Measurements from ENCODE around the gene LAS1L.
"Not testable (repeated sequence)": the region's sequence is repeated elsewhere in the genome, so short reads cannot be mapped to it uniquely, and the experiment has no call there.

The LAS1L gene

GRCh38 chrX:65575022-65575421 is 40.4 kb upstream of the LAS1L start:
- TF ChIP-seq PKNOX1 (IDR thresholded peaks at IDR 0.05): no peak
- no peak for TF ChIP-seq TARDBP (IDR thresholded peaks at IDR 0.05)
- TF ChIP-seq SUZ12 (IDR thresholded peaks at IDR 0.05): no peak
- TF ChIP-seq FOXM1 (IDR thresholded peaks at IDR 0.05; ENCODE audit: borderline replicate concordance): no peak
- POLR2A ChIA-PET: no interaction called here
- CTCF ChIA-PET: no interaction called here
- DNase-seq (ENCODE audit: extremely low spot score): no peak

- TF ChIP-seq NFRKB (IDR thresholded peaks at IDR 0.05) (no peak), SP1 (IDR thresholded peaks at IDR 0.05) (no peak), CTBP1 (IDR thresholded peaks at IDR 0.05; ENCODE audit: borderline replicate concordance) (no peak), LEF1 (IDR thresholded peaks at IDR 0.05; ENCODE audit: borderline replicate concordance) (no peak), L3MBTL2 (conservative IDR thresholded peaks at IDR 0.05) (no peak), ZNF384 (IDR thresholded peaks at IDR 0.05) (no peak)
- ChIA-PET CTCF (no interaction called here), POLR2A (no interaction called here)
- no peak for DNase-seq (ENCODE audit: extremely low spot score)
These were observed 39.8 kb upstream of the LAS1L start for GRCh38 chrX:65574356-65574755.

GRCh38 chrX:65572971-65573370 is 38.4 kb upstream of the LAS1L start:
- CTCF ChIA-PET: no interaction called here
- POLR2A ChIA-PET: no interaction called here
- no peak for TF ChIP-seq ARNT (IDR thresholded peaks at IDR 0.05)
- no peak for TF ChIP-seq HDGF (IDR thresholded peaks at IDR 0.05; ENCODE audit: borderline replicate concordance)
- no peak for TF ChIP-seq TARDBP (IDR thresholded peaks at IDR 0.05)
- TF ChIP-seq BHLHE40 (IDR thresholded peaks at IDR 0.05; ENCODE audit: borderline replicate concordance): no peak
- no peak for TF ChIP-seq ELF4 (IDR thresholded peaks at IDR 0.05)
- TF ChIP-seq SP1 (IDR thresholded peaks at IDR 0.05): no peak
- TF ChIP-seq ZNF384 (IDR thresholded peaks at IDR 0.05): no peak
- no peak for TF ChIP-seq CTBP1 (IDR thresholded peaks at IDR 0.05; ENCODE audit: borderline replicate concordance)
- TF ChIP-seq L3MBTL2 (conservative IDR thresholded peaks at IDR 0.05): no peak
- no peak for DNase-seq (ENCODE audit: extremely low spot score)

DNA sequence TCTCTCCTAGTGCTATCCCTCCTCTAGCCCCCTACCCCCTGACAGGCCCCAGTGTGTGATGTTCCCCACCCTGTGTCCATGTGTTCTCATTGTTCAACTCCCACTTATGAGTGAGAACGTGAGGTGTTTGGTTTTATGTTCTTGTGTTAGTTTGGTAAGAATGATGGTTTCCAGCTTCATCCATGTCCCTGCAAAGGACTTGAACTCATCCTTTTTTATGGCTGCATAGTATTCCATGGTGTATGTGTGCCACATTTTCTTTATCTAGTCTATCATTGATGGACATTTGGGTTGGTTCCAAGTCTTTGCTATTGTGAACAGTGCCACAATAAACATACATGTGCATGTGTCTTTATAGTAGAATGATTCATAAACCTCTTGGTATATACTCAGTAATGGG is 28.3 kb upstream of the LAS1L start:
- CTCF ChIA-PET; DNase-seq (ENCODE audit: extremely low spot score); POLR2A ChIA-PET: not testable (repeated sequence)

DNA sequence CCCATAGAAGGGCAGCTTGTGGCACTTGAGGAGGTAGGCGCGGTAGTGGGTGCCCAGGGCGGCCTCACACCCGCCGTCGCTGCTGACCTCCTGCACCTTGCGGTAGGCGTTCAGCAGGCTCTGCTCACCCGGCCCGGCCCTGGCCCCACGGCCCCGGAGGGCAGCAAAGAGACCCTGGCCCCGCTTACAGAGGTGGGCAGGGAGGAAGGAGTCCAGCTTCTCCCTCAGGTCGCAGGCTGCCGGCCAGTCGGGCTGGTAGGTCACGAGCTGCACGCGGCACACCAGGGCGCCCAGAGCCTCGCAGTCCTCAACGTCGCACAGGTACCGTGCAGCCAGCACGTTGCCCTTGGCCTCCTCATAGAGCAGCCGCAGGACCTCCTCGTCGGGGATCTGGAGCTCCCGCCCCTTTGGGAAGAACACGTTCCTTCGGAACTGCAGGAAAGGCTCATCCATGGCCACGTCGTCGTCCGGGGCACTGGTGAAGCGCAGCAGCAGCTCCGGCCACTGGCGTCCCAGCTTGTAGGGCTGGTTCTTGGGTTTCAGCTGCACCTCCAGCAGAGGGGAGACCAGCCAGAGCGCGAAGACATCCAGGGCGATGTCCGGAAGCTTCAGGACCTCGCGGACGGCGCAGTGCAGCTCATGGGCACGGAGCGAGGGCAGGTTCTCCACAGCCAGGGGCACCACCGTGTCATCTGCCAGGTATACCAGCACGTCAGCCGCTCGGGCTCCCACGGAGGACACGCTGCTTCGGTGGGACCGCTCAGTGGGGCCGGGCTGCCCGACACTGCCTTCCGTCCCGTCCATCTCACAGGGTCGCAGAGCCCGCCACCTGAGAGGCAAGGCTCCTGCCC is 17.1 kb upstream of the LAS1L start:
- CTCF ChIA-PET: no interaction called here
- POLR2A ChIA-PET: no interaction called here
- TF ChIP-seq CTBP1 (IDR thresholded peaks at IDR 0.05; ENCODE audit: borderline replicate concordance) (no peak), FOXM1 (IDR thresholded peaks at IDR 0.05; ENCODE audit: borderline replicate concordance) (no peak), FOXK2 (IDR thresholded peaks at IDR 0.05) (no peak), FOXA1 (IDR thresholded peaks at IDR 0.05) (no peak), ARNT (IDR thresholded peaks at IDR 0.05) (no peak), L3MBTL2 (conservative IDR thresholded peaks at IDR 0.05) (no peak)
- DNase-seq (ENCODE audit: extremely low spot score): no peak

- TF ChIP-seq ELF4 (IDR thresholded peaks at IDR 0.05): no peak
- no peak for TF ChIP-seq CTBP1 (IDR thresholded peaks at IDR 0.05; ENCODE audit: borderline replicate concordance)
- no peak for TF ChIP-seq HDGF (IDR thresholded peaks at IDR 0.05; ENCODE audit: borderline replicate concordance)
- no peak for TF ChIP-seq SUZ12 (IDR thresholded peaks at IDR 0.05)
- no peak for TF ChIP-seq ARNT (IDR thresholded peaks at IDR 0.05)
- TF ChIP-seq L3MBTL2 (conservative IDR thresholded peaks at IDR 0.05): no peak
- no peak for TF ChIP-seq LEF1 (IDR thresholded peaks at IDR 0.05; ENCODE audit: borderline replicate concordance)
- no peak for TF ChIP-seq ZNF384 (IDR thresholded peaks at IDR 0.05)
- no peak for TF ChIP-seq FOXA1 (IDR thresholded peaks at IDR 0.05)
- no peak for TF ChIP-seq PKNOX1 (IDR thresholded peaks at IDR 0.05)
- no peak for TF ChIP-seq BHLHE40 (IDR thresholded peaks at IDR 0.05; ENCODE audit: borderline replicate concordance)
- TF ChIP-seq FOXK2 (IDR thresholded peaks at IDR 0.05): no peak
- TF ChIP-seq NFRKB (IDR thresholded peaks at IDR 0.05): no peak
- TF ChIP-seq SP1 (IDR thresholded peaks at IDR 0.05): no peak
- TF ChIP-seq TARDBP (IDR thresholded peaks at IDR 0.05): no peak
- no peak for TF ChIP-seq FOXM1 (IDR thresholded peaks at IDR 0.05; ENCODE audit: borderline replicate concordance)
These were observed 16.5 kb upstream of the LAS1L start for GRCh38 chrX:65551086-65551485.

DNA sequence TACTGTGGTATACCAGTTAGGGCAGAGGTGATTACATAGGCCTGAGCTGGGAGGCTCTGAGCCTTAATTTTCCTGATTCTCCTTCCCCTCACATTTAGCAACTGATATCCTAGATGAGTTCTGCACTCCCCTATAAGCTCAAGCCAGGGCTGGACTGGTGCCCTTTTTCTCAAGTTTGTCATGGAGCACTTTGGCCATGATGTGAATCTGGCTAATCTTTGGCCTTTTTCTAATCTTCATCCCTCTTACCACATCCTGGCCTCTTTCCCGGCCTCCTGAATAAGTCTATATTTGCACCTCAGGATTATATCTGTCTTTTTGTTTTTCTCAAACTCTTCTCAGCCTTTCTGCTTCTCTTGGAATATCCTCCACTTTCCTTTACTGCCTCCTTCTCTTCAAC is 10.9 kb upstream of the LAS1L start:
- no peak for DNase-seq (ENCODE audit: extremely low spot score)
- ChIA-PET CTCF (no interaction called here), POLR2A (interaction anchor here (0.6 kb wide), 1 partner anchor 11 kb away, joined by 3 read pairs; the partner anchor contains the start of gene LAS1L)
- TF ChIP-seq ELF4 (IDR thresholded peaks at IDR 0.05): no peak
- TF ChIP-seq FOXK2 (IDR thresholded peaks at IDR 0.05): no peak
- no peak for TF ChIP-seq LEF1 (IDR thresholded peaks at IDR 0.05; ENCODE audit: borderline replicate concordance)
- TF ChIP-seq L3MBTL2 (conservative IDR thresholded peaks at IDR 0.05): no peak
- no peak for TF ChIP-seq HDGF (IDR thresholded peaks at IDR 0.05; ENCODE audit: borderline replicate concordance)
- TF ChIP-seq SP1 (IDR thresholded peaks at IDR 0.05): no peak
- TF ChIP-seq NFRKB (IDR thresholded peaks at IDR 0.05): no peak
- TF ChIP-seq CTBP1 (IDR thresholded peaks at IDR 0.05; ENCODE audit: borderline replicate concordance): no peak
- TF ChIP-seq TARDBP (IDR thresholded peaks at IDR 0.05): no peak
- no peak for TF ChIP-seq ARNT (IDR thresholded peaks at IDR 0.05)
- TF ChIP-seq FOXM1 (IDR thresholded peaks at IDR 0.05; ENCODE audit: borderline replicate concordance): no peak
- no peak for TF ChIP-seq BHLHE40 (IDR thresholded peaks at IDR 0.05; ENCODE audit: borderline replicate concordance)
- no peak for TF ChIP-seq PKNOX1 (IDR thresholded peaks at IDR 0.05)
- no peak for TF ChIP-seq SUZ12 (IDR thresholded peaks at IDR 0.05)
- no peak for TF ChIP-seq ZNF384 (IDR thresholded peaks at IDR 0.05)
- no peak for TF ChIP-seq FOXA1 (IDR thresholded peaks at IDR 0.05)

More at GRCh38 chrX:65551086-65551485, 16.5 kb upstream of the LAS1L start:
- ChIA-PET POLR2A (no interaction called here), CTCF (no interaction called here)
- DNase-seq (ENCODE audit: extremely low spot score): no peak

Data from HEK293T (cell line).